ENCODE measurements around the gene CTXND1.

GRCh38 chr15:80272987-80273386, 21.0 kb upstream of the CTXND1 start:
- TF ChIP-seq EP300 (IDR thresholded peaks at IDR 0.05; ENCODE audit: borderline replicate concordance) (no peak), TEAD4 (IDR thresholded peaks at IDR 0.05) (no peak), FOXM1 (IDR thresholded peaks at IDR 0.05; ENCODE audit: borderline replicate concordance, low read depth) (no peak), RAD21 (IDR thresholded peaks at IDR 0.05; ENCODE audit: low read depth) (no peak), MAX (IDR thresholded peaks at IDR 0.05) (no peak), YY1 (IDR thresholded peaks at IDR 0.05; ENCODE audit: low read depth) (no peak), USF1 (IDR thresholded peaks at IDR 0.05) (no peak)
- TF ChIP-seq, protein P1, sequence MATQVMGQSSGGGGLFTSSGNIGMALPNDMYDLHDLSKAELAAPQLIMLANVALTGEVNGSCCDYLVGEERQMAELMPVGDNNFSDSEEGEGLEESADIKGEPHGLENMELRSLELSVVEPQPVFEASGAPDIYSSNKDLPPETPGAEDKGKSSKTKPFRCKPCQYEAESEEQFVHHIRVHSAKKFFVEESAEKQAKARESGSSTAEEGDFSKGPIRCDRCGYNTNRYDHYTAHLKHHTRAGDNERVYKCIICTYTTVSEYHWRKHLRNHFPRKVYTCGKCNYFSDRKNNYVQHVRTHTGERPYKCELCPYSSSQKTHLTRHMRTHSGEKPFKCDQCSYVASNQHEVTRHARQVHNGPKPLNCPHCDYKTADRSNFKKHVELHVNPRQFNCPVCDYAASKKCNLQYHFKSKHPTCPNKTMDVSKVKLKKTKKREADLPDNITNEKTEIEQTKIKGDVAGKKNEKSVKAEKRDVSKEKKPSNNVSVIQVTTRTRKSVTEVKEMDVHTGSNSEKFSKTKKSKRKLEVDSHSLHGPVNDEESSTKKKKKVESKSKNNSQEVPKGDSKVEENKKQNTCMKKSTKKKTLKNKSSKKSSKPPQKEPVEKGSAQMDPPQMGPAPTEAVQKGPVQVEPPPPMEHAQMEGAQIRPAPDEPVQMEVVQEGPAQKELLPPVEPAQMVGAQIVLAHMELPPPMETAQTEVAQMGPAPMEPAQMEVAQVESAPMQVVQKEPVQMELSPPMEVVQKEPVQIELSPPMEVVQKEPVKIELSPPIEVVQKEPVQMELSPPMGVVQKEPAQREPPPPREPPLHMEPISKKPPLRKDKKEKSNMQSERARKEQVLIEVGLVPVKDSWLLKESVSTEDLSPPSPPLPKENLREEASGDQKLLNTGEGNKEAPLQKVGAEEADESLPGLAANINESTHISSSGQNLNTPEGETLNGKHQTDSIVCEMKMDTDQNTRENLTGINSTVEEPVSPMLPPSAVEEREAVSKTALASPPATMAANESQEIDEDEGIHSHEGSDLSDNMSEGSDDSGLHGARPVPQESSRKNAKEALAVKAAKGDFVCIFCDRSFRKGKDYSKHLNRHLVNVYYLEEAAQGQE (IDR thresholded peaks at IDR 0.05; ENCODE audit: low read depth) = no peak

Measured in Ishikawa (cell line).